Mesendoderm (in vitro differentiated cells): ENCODE results near the gene VSIG8.

Experiments
- DNase-seq: peaks from one replicate; pipeline ENCODE4 v3.0.0; 2013
- H2AK5ac ChIP-seq: 2 replicates; pipeline ENCODE4 v1.6.1; 2013; ENCODE audit warnings: low read length, inconsistent platforms
- H2BK120ac ChIP-seq: 2 replicates; pipeline ENCODE4 v1.6.1; 2013; ENCODE audit warnings: low read depth, mild to moderate bottlenecking, low read length, moderate library complexity, mixed read lengths
- H2BK15ac ChIP-seq: replicated peaks from 2 replicates; pipeline ENCODE4 v1.6.1; 2013; ENCODE audit warnings: low read depth, mild to moderate bottlenecking, moderate library complexity
- H2BK5ac ChIP-seq: 2 replicates; pipeline ENCODE4 v1.6.1; 2013; ENCODE audit warnings: low read length, inconsistent platforms
- H3K18ac ChIP-seq: 2 replicates; pipeline ENCODE4 v1.6.1; 2013; ENCODE audit warnings: mild to moderate bottlenecking, low read length, mixed read lengths
- H3K23ac ChIP-seq: one replicate; pipeline ENCODE4 v1.6.1; 2013; ENCODE audit warnings: low read length
- H3K27ac ChIP-seq: 2 replicates; pipeline ENCODE4 v1.5.1; 2013; ENCODE audit warnings: low read depth, mild to moderate bottlenecking, inconsistent platforms, low read length, moderate library complexity
- H3K27me3 ChIP-seq: 2 replicates; pipeline ENCODE4 v1.6.1; 2013; ENCODE audit warnings: low read length, control low read depth, mild to moderate bottlenecking, inconsistent platforms; ENCODE audit not compliant: insufficient read depth, poor library complexity
- H3K36me3 ChIP-seq: 2 replicates; pipeline ENCODE4 v1.6.1; 2013; ENCODE audit warnings: low read length, inconsistent platforms; ENCODE audit not compliant: control insufficient read depth, insufficient read depth
- H3K4ac ChIP-seq: one replicate; pipeline ENCODE4 v1.6.1; 2013; ENCODE audit warnings: low read depth, mild to moderate bottlenecking, low read length, moderate library complexity
- H3K4me1 ChIP-seq: 2 replicates; pipeline ENCODE4 v1.6.1; 2013; ENCODE audit warnings: low read depth, low read length, inconsistent platforms; ENCODE audit not compliant: control insufficient read depth
- H3K4me2 ChIP-seq: 2 replicates; pipeline ENCODE4 v1.6.1; 2013; ENCODE audit warnings: low read length
- H3K4me3 ChIP-seq: 2 replicates; pipeline ENCODE4 v1.5.1; 2013; ENCODE audit warnings: mild to moderate bottlenecking, low read length
- H3K56ac ChIP-seq: one replicate; pipeline ENCODE4 v1.6.1; 2013; ENCODE audit warnings: low read length
- H3K79me1 ChIP-seq: 2 replicates; pipeline ENCODE4 v1.6.1; 2013; ENCODE audit warnings: low read length, inconsistent platforms
- H3K79me2 ChIP-seq: 2 replicates; pipeline ENCODE4 v1.6.1; 2013; ENCODE audit warnings: mild to moderate bottlenecking, low read length; ENCODE audit not compliant: control insufficient read depth, insufficient read depth
- H3K9ac ChIP-seq: 2 replicates; pipeline ENCODE4 v1.6.1; 2013; ENCODE audit warnings: low read length, inconsistent platforms
- H4K5ac ChIP-seq: one replicate; pipeline ENCODE4 v1.6.1; 2013; ENCODE audit warnings: low read length
- H4K8ac ChIP-seq: one replicate; pipeline ENCODE4 v1.6.1; 2013; ENCODE audit warnings: low read depth, mild to moderate bottlenecking, control low read depth, low read length, moderate library complexity
- WGBS: extraction: QIAGEN DNeasy Blood & Tissue Kit; methylation state at CpG from one replicate; pipeline ENCODE4 v1.1.7; 2013; ENCODE audit warnings: low lambda C conversion rate, missing lambda C conversion rate; ENCODE audit not compliant: insufficient coverage; ENCODE audit errors: extremely low coverage; 5-methylcytosine and 5-hydroxymethylcytosine counted together

The VSIG8 gene

GRCh38 chr1:159848326-159848725 lies 14.1 kb downstream of the VSIG8 start:
- H4K8ac ChIP-seq = no peak overlapping the region
- no peak overlapping the region for H3K9ac ChIP-seq
- H2BK120ac ChIP-seq = no peak overlapping the region
- no peak overlapping the region for H3K56ac ChIP-seq
- no peak overlapping the region for H2BK5ac ChIP-seq
- no peak overlapping the region for H2BK15ac ChIP-seq
- no peak overlapping the region for H3K4ac ChIP-seq
- no peak overlapping the region for H3K23ac ChIP-seq
- H3K79me1 ChIP-seq = no peaks in the 10 kb centered on the region
- H3K36me3 ChIP-seq = no peaks in the 10 kb centered on the region
- H3K79me2 ChIP-seq = no peaks in the 10 kb centered on the region
- H3K4me3 ChIP-seq = no peak overlapping the region
- no CpG with 5 or more reads among the region's 3 CpGs for WGBS
- H3K4me1 ChIP-seq = no peaks in the 10 kb centered on the region
- H3K27me3 ChIP-seq = no peaks in the 10 kb centered on the region
- DNase-seq = no peak
- H3K18ac ChIP-seq = no peak overlapping the region
- no peak overlapping the region for H3K27ac ChIP-seq
- H3K4me2 ChIP-seq = no peak overlapping the region
- no peak overlapping the region for H4K5ac ChIP-seq
- H2AK5ac ChIP-seq = no peak overlapping the region

GRCh38 chr1:159847231-159847630 lies 15.2 kb downstream of the VSIG8 start:
- H3K56ac ChIP-seq = no peak overlapping the region
- H3K4ac ChIP-seq = no peak overlapping the region
- no peak overlapping the region for H2BK15ac ChIP-seq
- H3K4me3 ChIP-seq = no peak overlapping the region
- H3K27ac ChIP-seq = no peak overlapping the region
- no peak overlapping the region for H3K4me2 ChIP-seq
- H3K27me3 ChIP-seq = no peaks in the 10 kb centered on the region
- no peak overlapping the region for H3K9ac ChIP-seq
- no peaks in the 10 kb centered on the region for H3K4me1 ChIP-seq
- H3K36me3 ChIP-seq = no peaks in the 10 kb centered on the region
- no peak for DNase-seq
- no peaks in the 10 kb centered on the region for H3K79me2 ChIP-seq
- H4K8ac ChIP-seq = no peak overlapping the region
- WGBS = no CpG with 5 or more reads among the region's 4 CpGs
- H3K18ac ChIP-seq = no peak overlapping the region
- H4K5ac ChIP-seq = no peak overlapping the region
- no peak overlapping the region for H3K23ac ChIP-seq
- no peak overlapping the region for H2AK5ac ChIP-seq
- no peaks in the 10 kb centered on the region for H3K79me1 ChIP-seq
- H2BK5ac ChIP-seq = no peak overlapping the region
- no peak overlapping the region for H2BK120ac ChIP-seq

GRCh38 chr1:159845751-159846629 lies 16.5 kb downstream of the VSIG8 start:
- no peak for DNase-seq
- no peak overlapping the region for H4K8ac ChIP-seq
- no peak overlapping the region for H3K4me2 ChIP-seq
- H3K27me3 ChIP-seq = no peaks in the 10 kb centered on the region
- no peak overlapping the region for H2BK15ac ChIP-seq
- H4K5ac ChIP-seq = no peak overlapping the region
- H3K36me3 ChIP-seq = no peaks in the 10 kb centered on the region
- H3K9ac ChIP-seq = no peak overlapping the region
- no peak overlapping the region for H3K4me3 ChIP-seq
- H3K79me1 ChIP-seq = no peaks in the 10 kb centered on the region
- no peak overlapping the region for H2BK5ac ChIP-seq
- H3K27ac ChIP-seq = no peak overlapping the region
- H3K23ac ChIP-seq = no peak overlapping the region
- WGBS = no CpG with 5 or more reads among the region's 13 CpGs
- H2AK5ac ChIP-seq = no peak overlapping the region
- no peak overlapping the region for H2BK120ac ChIP-seq
- no peaks in the 10 kb centered on the region for H3K79me2 ChIP-seq
- H3K4me1 ChIP-seq = no peaks in the 10 kb centered on the region
- no peak overlapping the region for H3K56ac ChIP-seq
- no peak overlapping the region for H3K4ac ChIP-seq
- H3K18ac ChIP-seq = no peak overlapping the region

GRCh38 chr1:159843459-159843858 lies 19.0 kb downstream of the VSIG8 start:
- WGBS = no CpG with 5 or more reads among the region's 4 CpGs

GRCh38 chr1:159841749-159842148 lies 20.7 kb downstream of the VSIG8 start:
- Histone ChIP-seq H3K18ac (no peak overlapping the region), H3K79me1 (no peaks in the 10 kb centered on the region), H4K8ac (no peak overlapping the region), H3K9ac (no peak overlapping the region), H3K4me3 (no peak overlapping the region), H3K36me3 (no peaks in the 10 kb centered on the region), H2BK120ac (no peak overlapping the region), H2BK5ac (no peak overlapping the region), H3K56ac (no peak overlapping the region), H3K23ac (no peak overlapping the region), H3K4me1 (no peaks in the 10 kb centered on the region), H3K27ac (no peak overlapping the region), H3K4ac (no peak overlapping the region), H3K27me3 (no peaks in the 10 kb centered on the region), H3K4me2 (no peak overlapping the region), H2AK5ac (no peak overlapping the region), H3K79me2 (no peaks in the 10 kb centered on the region), H4K5ac (no peak overlapping the region), H2BK15ac (no peak overlapping the region)
- no CpG with 5 or more reads among the region's 2 CpGs for WGBS
- no peak for DNase-seq

More at GRCh38 chr1:159843459-159843858, 19.0 kb downstream of the VSIG8 start:
- Histone ChIP-seq H3K9ac (no peak overlapping the region), H3K27ac (no peak overlapping the region), H4K8ac (no peak overlapping the region), H3K79me1 (no peaks in the 10 kb centered on the region), H3K23ac (no peak overlapping the region), H3K18ac (no peak overlapping the region), H2BK5ac (no peak overlapping the region), H3K36me3 (no peaks in the 10 kb centered on the region), H3K4me1 (no peaks in the 10 kb centered on the region), H3K4me3 (no peak overlapping the region), H3K79me2 (no peaks in the 10 kb centered on the region), H4K5ac (no peak overlapping the region), H3K4me2 (no peak overlapping the region), H3K56ac (no peak overlapping the region), H2BK15ac (no peak overlapping the region), H2BK120ac (no peak overlapping the region), H3K27me3 (no peaks in the 10 kb centered on the region), H3K4ac (no peak overlapping the region), H2AK5ac (no peak overlapping the region)
- DNase-seq = no peak
